GM12874 (cell line): ENCODE results near the gene ARRDC2.

Source experiments
- CTCF ChIP-seq: IDR thresholded peaks from 2 replicates; pipeline ENCODE4 v1.5.1; 2011; ENCODE audit warnings: low read depth, mild to moderate bottlenecking, control low read depth, low read length, moderate library complexity; ENCODE audit not compliant: insufficient read depth

The ARRDC2 gene

GRCh38 chr19:18059297-18059696 is 51.3 kb downstream of the ARRDC2 start:
- no peak for TF ChIP-seq CTCF

- no peak for TF ChIP-seq CTCF
Observed at GRCh38 chr19:18059902-18060301, 51.9 kb downstream of the ARRDC2 start.

GRCh38 chr19:18060472-18060871 is 52.5 kb downstream of the ARRDC2 start:
- TF ChIP-seq CTCF = no peak

DNA sequence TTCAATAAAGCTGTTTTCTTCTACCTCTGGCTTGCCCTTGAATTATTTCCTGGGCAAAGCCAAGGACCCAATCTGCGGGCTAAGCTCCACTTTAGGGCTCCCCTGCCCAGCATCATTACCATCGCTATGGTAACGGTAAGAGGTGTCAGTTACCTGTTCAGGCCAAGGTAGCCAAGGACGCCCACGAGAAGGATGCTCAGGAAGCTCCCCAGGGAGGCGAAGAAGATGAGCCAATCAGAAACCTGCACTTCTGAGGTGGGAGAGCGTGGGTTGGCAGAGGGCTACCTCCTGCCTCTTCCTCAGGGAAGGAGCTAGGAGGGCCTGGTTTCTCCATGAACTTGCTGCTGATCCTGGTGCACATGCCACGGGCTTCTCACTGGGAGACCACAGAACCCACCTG is 54.1 kb downstream of the ARRDC2 start:
- TF ChIP-seq CTCF = no peak

DNA sequence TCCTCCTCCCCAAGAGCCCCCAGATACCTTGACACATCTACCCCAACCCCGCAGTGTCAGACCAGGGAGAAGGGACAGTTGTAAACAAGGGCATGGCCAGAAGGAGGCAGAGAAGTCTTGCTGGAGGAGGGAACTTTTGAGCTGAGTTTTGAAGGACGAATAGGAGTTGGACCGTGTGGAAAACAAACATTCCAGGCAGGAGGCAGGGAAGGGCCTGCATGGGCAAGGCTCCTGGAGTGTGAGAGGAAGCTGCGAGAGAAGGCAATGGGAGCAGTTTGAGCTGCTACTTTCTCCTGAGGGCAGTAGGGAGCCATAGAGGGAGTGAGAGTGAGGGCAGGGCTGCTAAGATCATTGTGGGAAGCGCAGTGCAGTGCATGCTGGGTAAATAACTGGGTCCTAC is 55.5 kb downstream of the ARRDC2 start:
- peak; percentile 39; the same call in 1 of the 2 replicates for TF ChIP-seq CTCF
